ENCODE measurements around the gene PHC2. TPM values are rescaled to one million over a fixed set of nuclear protein-coding genes. Genes with fewer than 3 reads are reported as not detected.

PHC2 gene
- total RNA-seq, 6 experiments from 2014 or later, result 49.3 to 86.5 (median 66.8) TPM

- H3K27ac ChIP-seq, result peak overlapping the region in 1 of 3 donors; percentile 3
- no peak overlapping the region for H3K4me3 ChIP-seq
- TF ChIP-seq CTCF (IDR thresholded peaks at IDR 0.05) (no peak), POLR2A (IDR thresholded peaks at IDR 0.05) (no peak)
- DNase-seq, result no peak
- H3K27me3 ChIP-seq, result no peaks in the 10 kb centered on the region
- no peaks in the 10 kb centered on the region for H3K36me3 ChIP-seq
- H3K9me3 ChIP-seq, result peaks cover 0 to 11% (median 3%) of the 10 kb centered on the region in 4 donors
- ATAC-seq, result peak in 3 of 4 donors; percentile 26 to 64 (median 45)
- 66% methylated on average over 7 of the region's 7 CpGs for WGBS (ENCODE audit: insufficient coverage, low coverage, low lambda C conversion rate, missing lambda C conversion rate)
- H3K4me1 ChIP-seq, result no peaks in the 10 kb centered on the region
- intact Hi-C loops (cut with DNase I), result no loop called here
Measured at GRCh38 chr1:33420870-33421775, 9.8 kb downstream of the PHC2 start.

GRCh38 chr1:33418811-33419210 is 12.1 kb downstream of the PHC2 start:
- intact Hi-C loops (cut with DNase I), result no loop called here
- H3K4me1 ChIP-seq, result no peaks in the 10 kb centered on the region
- no peaks in the 10 kb centered on the region for H3K36me3 ChIP-seq
- WGBS (ENCODE audit: insufficient coverage, low coverage, low lambda C conversion rate, missing lambda C conversion rate), result 90% methylated on average over 1 of the region's 1 CpG
- TF ChIP-seq POLR2A (IDR thresholded peaks at IDR 0.05) (no peak), CTCF (IDR thresholded peaks at IDR 0.05) (no peak)
- peaks cover 0 to 15% (median 10%) of the 10 kb centered on the region in 4 donors for H3K9me3 ChIP-seq
- no peak overlapping the region for H3K4me3 ChIP-seq
- ATAC-seq (no peak), DNase-seq (no peak)
- no peak overlapping the region for H3K27ac ChIP-seq
- no peaks in the 10 kb centered on the region for H3K27me3 ChIP-seq

- no peak for DNase-seq
- no peak for ATAC-seq
- Histone ChIP-seq H3K36me3 (no peaks in the 10 kb centered on the region), H3K27me3 (no peaks in the 10 kb centered on the region), H3K4me3 (no peak overlapping the region), H3K4me1 (no peaks in the 10 kb centered on the region), H3K9me3 (peaks cover 0 to 15% (median 10%) of the 10 kb centered on the region in 4 donors), H3K27ac (no peak overlapping the region)
- TF ChIP-seq CTCF (IDR thresholded peaks at IDR 0.05) (no peak), POLR2A (IDR thresholded peaks at IDR 0.05) (no peak)
- intact Hi-C loops (cut with DNase I), result no loop called here
- 92% methylated on average over 2 of the region's 5 CpGs for WGBS (ENCODE audit: insufficient coverage, low coverage, low lambda C conversion rate, missing lambda C conversion rate)
Measured at GRCh38 chr1:33414879-33415278, 16.0 kb downstream of the PHC2 start.

GRCh38 chr1:33410091-33410701 is 20.7 kb downstream of the PHC2 start:
- DNase-seq, result no peak
- intact Hi-C loops (cut with DNase I), result no loop called here
- Histone ChIP-seq H3K27ac (no peak overlapping the region), H3K27me3 (no peaks in the 10 kb centered on the region), H3K4me1 (no peaks in the 10 kb centered on the region), H3K4me3 (no peak overlapping the region), H3K36me3 (no peaks in the 10 kb centered on the region), H3K9me3 (no peaks in the 10 kb centered on the region)
- TF ChIP-seq CTCF (IDR thresholded peaks at IDR 0.05) (no peak), POLR2A (IDR thresholded peaks at IDR 0.05) (no peak)
- WGBS (ENCODE audit: insufficient coverage, low coverage, low lambda C conversion rate, missing lambda C conversion rate), result 80% methylated on average over 5 of the region's 5 CpGs
- peak in 1 of 4 donors; percentile 32 for ATAC-seq
